SHP77 (cell line): ENCODE results near the gene MUC21.

Experiments
- DNase-seq, 2 experiments: peaks; one replicate each; lab custom pipeline; 2025; lab: John Stamatoyannopoulos, UW

The MUC21 gene

DNA sequence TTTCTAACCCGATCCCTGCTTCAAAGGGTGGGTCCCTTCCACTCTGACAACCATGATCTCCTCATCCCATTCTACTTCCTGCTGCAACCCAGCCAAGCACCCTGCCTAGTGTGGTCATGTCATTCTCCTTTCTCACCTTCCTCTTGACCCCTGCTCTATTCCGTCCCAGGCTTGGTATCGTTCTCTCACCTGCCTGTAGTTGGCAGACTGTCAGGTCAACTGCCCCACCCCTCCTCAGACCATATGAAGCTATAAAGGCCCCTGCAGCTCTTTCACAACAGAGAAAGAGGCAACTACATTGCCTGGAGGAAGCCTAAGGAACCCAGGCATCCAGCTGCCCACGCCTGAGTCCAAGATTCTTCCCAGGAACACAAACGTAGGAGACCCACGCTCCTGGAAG is at the start of gene MUC21:
Gene MUC21 (plus strand): TSS at position 280 of the 400 bp plus-strand sequence. CDS start 241 bp downstream, outside the sequence.
- no peak for DNase-seq

DNA sequence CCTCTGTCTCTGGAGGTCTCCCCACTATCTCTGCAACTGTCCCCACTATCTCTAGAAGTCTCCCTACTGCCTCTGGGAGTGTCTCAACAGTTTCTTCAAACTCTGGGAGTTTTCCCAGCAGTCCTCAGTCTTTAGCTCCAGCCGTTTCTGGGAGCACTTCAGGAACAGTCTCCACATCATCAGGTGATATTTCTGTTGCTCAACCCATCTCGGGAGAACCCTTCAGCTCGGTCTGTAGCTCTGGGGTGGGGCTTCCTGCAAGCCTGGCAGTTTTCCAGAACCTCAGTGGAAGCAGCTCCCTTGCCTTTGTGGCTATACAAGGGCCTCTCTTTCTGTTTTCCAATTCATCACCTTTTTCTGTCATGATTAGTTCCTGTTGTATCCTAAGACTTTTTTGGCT is 48.5 kb upstream of the MUC21 start:
- no peak for DNase-seq

DNA sequence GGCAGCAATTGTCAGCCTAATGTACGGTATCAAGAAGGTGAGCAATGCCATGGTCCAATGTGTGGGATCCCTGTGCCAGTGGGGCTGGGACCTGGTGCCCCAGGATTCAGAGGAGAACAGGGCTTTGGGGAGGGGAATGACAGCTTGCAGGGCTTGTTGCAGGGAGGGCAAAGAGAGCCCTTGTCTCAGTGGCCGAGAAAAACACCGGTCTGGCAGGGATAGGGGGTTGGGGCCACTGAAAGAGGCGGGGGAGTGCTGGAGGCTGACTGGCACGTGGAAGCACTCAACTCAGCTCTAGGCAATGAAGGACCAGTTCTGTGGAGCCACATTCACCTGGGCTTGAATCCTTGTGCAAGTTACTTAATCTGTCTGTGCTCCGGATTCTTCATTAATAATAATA is 46.3 kb upstream of the MUC21 start:
- no peak for DNase-seq

DNA sequence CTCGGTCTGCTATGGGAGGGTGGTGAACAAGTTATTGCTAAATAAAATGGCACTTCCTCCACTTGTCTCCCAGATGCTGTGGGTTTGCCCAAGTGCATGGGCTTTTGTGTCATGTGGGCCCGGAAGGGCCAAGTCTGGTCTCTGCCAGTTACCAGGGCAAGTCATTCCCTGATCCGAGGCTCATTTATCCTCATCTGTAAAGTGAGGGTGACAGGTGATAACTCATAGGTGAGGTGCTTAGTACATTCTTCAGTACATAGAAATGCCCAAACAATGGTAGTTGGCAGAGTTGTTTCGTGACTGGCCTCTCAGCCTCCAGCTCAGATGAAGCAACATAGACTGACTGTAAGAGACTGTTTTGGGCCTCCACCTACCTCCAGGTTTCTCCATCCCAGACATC is 44.8 kb upstream of the MUC21 start:
- DNase-seq, result no peak

DNA sequence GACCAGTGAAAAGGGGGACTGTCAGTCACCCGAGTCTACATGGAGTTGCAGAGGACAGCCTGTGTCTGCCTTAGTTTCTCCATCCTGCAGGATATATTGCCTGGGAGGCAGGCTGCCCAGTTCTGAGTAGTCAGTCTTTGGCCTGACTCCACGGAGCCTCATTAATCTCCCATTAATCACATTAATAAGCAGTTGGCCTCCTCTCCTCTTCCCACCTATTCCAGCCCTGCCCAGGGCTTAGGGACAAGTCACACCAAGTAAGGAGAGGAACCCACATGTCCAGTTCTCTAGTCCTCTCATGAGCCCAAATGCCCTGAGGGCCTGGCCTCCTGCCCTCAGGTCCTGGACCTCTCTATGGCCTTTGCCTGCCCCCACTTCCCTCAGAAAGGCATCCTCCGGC is 44.0 kb upstream of the MUC21 start:
- DNase-seq, result no peak

DNA sequence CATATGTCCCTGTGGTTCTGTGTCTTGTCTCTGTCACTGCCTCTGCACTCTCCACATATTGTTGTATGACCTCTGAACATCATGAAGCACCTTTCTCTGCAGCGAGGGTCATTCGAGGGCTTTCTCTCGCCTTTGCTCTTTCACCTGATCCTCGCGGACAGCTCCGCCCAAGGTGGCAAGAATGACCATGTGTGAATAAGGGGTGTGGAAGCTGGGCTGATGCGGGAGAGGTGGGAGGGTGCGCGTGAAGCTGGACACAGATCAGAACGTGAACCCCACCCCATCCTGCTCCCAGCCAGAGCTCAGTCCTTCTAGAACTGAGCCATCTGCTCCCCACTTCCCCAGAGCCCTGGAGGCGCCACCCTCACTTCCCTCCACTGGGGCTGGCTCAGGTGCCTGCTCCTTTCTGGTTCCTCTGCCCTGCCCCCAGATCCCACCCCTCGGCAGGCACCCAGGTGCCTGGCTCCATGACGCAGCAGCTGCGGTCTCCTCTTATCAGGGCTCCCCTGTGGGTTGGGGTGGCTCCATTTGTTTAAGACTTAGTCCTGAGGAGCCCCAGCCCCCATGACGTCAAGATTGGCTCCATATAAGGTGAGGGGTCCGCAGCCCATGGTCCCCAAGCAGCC is 43.0 kb upstream of the MUC21 start, which contains the start of gene MUCL3:
Gene MUCL3 (plus strand): TSS at position 613 of the 626 bp plus-strand sequence. CDS start 27 bp downstream, outside the sequence.
- no peak for DNase-seq

DNA sequence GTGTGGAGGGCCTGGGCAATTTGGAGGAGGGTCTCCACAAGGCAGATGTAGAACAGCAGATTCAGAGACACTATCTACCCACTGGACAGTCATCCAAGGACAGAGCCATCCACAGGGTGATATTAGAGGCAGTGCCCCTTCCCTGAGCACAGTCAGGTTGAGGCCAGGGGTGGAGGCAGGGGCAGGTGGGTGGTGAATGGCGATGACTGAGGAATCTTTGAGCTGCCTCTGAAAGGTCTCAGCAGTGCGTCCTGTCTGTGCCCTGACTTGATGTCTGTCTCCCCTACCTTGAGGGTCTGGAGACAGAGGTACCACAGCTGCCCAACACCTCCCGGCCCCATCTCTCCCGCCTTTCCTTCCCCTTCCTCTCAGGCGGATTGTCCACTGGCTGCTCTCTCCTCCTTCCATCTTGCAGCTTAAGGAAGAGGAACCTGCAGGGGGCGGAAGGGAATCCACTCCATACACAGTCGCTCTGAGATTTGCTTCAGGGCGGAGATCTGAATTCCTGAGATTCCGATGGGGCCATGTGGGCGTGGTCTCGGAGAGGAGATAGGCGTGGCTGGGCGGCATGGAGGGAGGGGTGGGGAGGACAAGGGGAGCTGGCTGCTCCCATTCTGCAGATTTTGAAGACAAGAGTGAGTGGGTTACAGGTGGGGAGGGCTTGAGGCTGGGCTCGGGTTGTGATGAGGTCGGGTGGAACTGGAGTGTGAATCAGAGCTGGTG is 41.0 kb upstream of the MUC21 start:
- DNase-seq, result no peak

DNA sequence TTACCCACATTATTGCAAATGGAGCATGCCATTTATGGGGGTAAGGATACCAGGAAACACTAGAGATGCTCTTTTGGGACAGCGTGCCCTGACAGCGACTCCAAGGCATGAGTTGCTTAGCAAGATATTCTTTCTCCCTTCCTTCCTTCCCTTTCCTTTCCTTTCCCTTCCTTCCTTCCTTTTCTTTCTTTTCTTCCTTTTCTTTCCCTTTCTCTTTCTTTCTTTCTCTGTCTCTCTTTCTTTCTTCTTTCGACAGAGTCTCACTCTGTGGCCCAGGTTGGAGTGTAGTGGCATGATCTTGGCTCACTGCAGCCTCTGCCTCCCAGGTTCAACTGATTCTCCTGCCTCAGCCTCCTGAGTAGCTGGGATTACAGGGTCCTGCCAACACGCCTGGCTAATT is 39.5 kb upstream of the MUC21 start:
- DNase-seq, result no peak

DNA sequence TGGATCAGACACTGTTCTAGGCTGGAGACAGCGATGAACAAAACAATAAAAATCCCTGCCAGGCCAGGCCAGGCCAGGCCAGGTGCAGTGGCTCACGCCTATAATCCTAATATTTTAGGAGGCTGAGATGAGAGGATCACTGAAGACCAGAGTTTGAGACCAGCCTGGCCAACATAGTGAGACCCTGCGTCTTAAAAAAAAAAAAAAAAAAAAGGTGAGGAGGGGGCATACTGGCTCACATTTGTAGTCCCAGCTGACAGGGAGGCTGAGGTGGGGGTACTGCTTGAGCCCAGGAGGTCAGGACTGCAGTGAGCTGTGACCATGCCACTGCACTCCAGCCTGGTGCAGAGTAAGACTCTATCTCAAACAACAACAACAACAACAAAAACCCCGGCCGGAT is 38.2 kb upstream of the MUC21 start:
- no peak for DNase-seq

DNA sequence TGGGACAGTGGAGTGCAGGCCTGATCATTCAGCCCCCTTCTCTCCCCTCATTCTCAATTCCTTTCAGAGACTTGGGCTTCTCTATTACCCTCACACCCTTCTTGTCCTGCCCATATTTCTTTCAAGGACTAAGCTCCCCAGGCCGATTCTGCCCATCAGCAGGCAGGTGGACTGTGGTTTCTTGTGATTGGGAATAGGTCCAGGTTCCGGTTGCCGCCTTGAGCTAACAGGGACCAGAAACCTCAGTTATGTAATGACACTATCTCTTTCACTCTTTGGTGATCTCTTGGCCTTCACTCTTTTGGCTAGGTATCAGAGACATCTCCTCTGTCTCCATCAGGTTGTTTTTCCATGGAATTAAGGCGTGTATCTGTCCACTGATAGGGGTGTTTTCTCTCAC is 36.3 kb upstream of the MUC21 start:
- no peak for DNase-seq

DNA sequence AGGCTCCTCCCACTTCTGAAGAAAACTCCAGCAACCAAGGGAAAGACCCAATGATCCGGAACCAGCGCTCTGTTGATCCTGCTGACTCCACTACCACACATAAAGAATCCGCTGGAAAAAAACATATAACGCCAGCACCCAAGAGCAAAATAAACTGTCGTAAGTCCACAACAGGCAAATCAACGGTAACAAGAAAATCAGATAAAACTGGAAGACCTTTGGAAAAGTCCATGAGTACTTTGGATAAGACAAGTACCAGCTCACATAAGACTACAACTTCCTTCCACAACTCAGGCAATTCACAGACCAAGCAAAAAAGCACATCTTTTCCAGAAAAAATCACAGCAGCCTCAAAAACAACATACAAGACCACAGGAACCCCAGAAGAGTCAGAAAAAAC is 34.7 kb upstream of the MUC21 start:
- DNase-seq, result no peak

DNA sequence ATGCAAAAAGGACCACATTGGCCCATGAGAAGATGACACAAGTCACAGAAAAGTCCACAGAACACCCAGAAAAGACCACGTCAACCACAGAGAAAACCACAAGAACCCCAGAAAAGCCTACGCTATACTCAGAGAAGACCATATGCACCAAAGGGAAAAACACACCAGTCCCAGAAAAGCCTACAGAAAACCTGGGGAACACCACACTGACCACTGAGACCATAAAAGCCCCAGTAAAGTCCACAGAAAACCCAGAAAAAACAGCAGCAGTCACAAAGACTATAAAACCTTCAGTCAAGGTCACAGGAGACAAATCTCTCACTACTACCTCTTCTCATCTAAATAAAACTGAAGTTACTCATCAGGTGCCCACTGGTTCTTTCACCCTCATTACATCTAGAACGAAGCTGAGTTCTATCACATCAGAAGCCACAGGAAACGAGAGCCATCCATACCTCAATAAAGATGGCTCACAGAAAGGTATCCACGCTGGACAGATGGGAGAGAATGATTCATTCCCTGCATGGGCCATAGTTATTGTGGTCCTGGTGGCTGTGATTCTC is 31.5 kb upstream of the MUC21 start:
- DNase-seq, result no peak

DNA sequence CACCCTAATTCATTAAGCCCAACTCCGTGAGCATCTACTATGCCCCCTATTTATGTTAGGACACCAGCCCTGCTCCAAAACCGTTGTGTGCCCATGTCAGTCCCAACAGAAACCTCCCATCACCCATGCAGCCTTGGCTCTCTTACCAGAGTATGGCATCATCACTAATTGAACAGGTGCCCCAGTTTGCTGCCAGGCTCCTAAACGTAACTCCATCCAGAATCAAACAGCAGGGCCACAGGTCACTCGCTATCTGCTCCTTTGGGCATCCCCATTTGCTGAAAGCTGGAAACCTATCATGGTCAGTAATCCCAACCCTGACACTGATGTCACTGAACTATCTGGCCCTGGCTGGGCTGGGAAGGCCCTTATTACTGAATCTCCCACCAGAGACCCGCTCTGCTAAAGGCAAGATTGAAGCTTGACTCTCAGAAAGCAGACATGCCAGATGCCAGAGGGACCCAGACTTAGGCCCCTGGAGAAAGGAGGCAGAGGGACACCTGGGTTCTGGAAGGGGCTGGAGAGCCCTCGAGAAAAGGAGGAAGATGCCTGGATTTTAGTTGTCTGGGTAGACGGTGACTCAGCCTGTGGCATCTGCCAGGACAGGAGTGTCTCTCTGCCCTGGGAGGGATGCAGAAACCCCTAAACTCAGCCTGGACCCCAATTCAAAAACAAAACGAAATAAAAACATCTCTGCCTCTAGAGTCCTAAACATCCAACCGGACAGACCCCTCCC is 28.7 kb upstream of the MUC21 start:
- no peak for DNase-seq

DNA sequence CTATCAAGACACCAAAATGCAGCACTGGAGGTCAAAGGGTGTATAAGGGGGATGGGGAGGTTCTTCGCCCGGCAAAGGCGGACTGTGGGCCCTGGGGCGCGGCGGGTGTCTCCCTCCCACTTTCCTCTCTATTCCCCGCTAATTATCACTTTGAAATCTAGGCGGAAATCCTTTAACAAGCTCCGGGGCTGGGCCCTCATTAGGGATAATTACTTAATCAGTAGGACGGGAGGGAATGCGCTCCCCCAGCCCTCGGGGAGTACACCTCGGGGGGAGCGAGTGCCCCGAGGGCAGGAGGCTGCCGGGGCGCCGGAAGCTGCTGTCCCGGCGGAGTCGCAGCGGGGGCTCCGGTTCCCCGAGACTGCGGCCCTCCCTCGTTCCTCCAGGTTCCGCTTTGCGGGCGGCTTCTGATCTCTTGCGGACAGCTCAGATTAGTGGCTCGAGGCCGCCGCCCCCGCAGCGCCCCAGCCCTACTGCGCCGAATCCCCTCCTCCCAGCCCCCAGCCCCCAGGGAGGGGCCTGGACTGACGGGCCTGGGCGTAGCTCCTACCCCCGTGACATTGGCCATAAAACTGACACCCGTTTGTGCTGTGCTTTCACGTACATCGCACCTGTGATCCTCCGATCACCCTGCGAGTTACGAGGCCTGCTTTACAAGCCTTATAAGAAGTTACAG is 28.0 kb upstream of the MUC21 start:
- DNase-seq, result no peak

DNA sequence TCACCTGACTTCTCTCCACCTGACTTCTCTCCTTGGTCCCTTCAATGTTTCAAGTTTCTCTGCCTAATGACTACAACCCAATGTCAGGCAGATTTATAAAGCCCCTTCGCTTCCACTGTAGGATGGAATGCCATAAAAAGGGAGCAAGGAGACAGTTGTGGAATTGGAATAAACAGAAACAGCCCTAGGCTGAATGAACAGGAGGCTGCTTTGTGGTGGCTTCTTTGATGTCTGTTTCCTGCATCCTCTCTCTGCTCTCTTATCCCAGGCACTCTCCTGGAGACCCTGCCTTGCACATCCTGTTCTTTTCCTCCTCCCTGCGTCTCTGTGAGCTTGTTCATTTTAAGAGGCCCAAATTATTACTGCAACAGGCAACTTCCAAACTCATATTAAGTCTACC is 25.8 kb upstream of the MUC21 start:
- DNase-seq, result no peak

DNA sequence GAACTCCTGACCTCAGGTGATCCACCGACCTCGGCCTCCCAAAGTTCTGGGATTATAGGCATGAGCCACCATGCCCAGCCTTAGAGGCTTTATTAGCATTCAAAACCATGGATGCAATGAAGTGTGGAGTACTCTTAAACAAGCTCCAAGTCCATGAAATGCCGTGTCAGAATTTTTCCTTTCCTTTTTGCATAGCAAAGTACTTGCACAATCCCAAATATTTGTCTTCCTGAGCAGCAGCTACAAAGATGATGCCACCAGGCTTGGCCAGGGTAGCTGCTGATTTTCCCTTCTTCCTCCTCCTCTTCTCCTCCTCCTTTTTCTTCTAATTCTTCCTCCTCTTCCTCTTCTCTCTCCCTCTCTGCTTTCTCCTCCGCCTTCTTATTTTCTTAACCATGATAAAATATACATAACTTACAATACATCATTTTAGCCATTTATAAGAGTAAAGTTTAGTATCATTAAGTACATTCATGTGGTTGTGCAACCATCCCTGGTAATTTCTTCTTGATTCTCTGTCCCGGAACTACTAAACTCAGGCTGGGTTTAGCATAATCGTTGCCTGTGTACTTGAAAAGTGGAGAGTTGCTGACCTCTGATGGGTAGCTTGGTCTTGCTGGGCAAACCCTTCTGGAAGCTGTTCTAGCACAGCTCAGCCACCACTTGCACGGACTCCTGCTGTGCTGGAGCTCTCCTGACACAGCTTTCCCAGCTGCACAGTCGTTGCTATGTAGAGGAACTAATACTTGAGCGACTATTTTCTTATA is 22.4 kb upstream of the MUC21 start:
- DNase-seq, result no peak

DNA sequence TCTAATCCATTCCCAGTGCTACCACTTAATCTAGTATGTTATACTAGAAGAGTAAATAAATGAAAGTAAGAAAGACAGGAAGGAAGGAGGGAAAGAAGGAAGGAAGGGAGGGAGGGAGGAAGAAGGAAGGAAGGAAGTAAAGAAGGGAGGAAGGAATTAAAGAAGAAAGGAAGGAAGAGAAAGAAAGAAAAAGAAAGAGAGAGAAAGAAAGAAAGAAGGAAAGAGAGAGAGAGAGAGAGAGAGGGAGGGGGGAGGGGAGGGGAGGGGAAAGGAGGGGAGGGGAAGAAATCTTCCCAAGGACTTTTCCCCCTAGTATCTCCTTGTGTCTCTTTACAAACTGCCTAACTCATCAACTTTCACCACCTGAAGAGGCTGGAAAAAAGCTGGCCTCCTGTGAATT is 20.8 kb upstream of the MUC21 start:
- no peak for DNase-seq

DNA sequence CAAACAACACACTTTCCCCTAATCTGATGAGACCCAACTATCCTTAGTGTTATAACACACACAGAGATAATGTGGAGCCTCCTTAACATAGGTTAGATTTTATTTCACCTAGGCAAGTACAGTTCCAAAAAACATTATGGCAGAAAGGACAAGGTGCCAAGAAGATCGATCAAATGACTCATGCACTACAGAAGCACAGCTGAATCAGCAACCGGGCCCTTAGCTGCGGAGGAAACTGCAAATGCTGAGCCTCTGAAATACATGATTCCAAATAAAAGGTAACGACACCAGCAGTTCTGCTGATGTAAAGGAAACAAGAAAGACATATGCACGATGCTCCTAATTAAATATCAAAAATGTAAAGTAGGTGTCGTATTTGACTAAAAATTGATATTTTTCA is 19.9 kb upstream of the MUC21 start:
- DNase-seq, result no peak

DNA sequence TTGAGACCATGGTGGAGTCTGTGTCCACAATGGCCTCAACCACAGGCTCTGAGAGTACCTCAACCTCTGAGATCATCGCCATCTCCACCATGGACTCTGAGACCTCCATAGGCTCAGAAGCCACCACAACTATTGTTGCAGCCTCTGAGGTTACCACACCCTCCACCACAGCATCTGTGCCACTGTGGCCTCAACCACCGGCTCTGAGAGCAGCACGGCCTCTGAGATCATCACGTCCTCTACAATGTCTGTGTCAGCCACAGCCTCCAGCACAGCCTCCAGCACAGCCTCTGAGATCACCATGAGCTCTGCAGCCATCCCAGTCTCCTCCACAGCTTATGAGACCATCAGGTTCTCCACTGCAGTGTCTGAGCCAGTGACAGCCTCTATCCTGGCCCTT is 19.4 kb upstream of the MUC21 start:
- no peak for DNase-seq

DNA sequence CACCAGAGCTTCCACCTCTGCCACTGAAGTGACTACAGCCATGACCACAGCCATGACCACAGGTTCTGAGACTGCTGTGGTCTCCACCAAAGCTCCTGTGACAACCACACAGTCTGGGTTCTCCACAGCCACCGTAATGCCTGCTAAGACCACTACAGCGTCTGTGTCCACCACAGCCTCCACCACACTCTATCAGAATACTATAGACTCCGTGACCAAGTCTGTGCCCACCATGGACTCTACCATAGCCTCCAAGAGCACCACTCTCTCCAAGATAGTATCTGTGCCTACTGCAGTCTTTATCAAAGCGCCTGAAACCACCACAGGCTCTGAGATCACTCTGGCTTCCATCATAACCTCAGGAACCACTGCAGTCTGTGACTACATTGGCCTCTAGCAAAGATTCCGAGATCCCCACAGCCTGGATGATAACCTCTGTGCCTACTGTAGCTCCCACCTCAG is 18.3 kb upstream of the MUC21 start:
- DNase-seq, result no peak

DNA sequence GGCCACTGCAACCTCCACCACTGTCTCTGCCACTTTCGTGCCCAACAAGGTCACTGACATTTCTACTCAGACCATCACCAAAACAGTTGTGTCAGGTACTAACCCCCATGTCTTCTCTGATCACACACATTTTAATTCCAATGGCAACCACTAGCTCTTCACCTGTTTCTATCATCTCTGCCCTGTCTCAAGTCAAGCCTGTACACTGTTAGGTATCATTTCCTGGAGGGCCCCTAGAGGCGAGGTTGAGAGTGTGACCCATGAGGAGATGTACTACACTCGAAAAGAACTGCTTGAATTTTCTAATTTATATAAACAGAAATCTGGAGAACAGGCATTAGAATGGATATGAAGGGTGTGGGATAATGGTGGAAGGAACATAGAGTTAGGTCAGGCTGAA is 17.4 kb upstream of the MUC21 start:
- no peak for DNase-seq
